Ovary (tissue), 3 donors: Measurements from ENCODE around the gene PHETA2.

Source experiments
- CTCF ChIP-seq, 3 donors: fragments of 450-650 bp in 2 of 3; fragments of 200-600 bp in 1 of 3; IDR thresholded peaks; one replicate each; pipeline versions ENCODE4 v1.5.1 to v1.8.0; 2016 to 2022; ENCODE audit warnings: antibody characterized with exemption in 3 of 3, mild to moderate bottlenecking in 1 of 3
- EP300 ChIP-seq: sonication (generic); formaldehyde crosslinking; IDR thresholded peaks from one replicate; pipeline ENCODE4 v1.6.1; 2017; ENCODE audit warnings: antibody characterized with exemption
- POLR2A ChIP-seq: fragments of 450-650 bp; IDR thresholded peaks from one replicate; pipeline ENCODE4 v1.6.1; 2017; ENCODE audit warnings: antibody characterized with exemption, mild to moderate bottlenecking, moderate library complexity
- donor health status: DM: no; HTN: no; CAD: no.

GRCh38 chr22:42079319-42080251 lies 5.5 kb downstream of the PHETA2 start, which contains the start of gene SMDT1:
- peak; percentile 96 for TF ChIP-seq POLR2A
- TF ChIP-seq CTCF (IDR thresholded peaks at IDR 0.05): peak in 1 of 3 donors; percentile 4
- TF ChIP-seq EP300: no peak
